HG02571 (cell line): ENCODE data around the gene FNDC3B.
A peak's percentile ranks its signal among the peaks of the same experiment; 100 is the strongest.
"Not testable (repeated sequence)": the region's sequence is repeated elsewhere in the genome, so short reads cannot be mapped to it uniquely, and the experiment has no call there.

Experiments used
- ATAC-seq: cut with Tn5 transposase; IDR thresholded peaks from one replicate; pipeline ENCODE4 v1.9.1; 2021; ENCODE audit warnings: mild to moderate bottlenecking, moderate library complexity; ENCODE audit not compliant: unreplicated experiment

FNDC3B gene

GRCh38 chr3:172039436-172040077 is at the start of gene FNDC3B:
FNDC3B (plus strand) TSS chr3:172039578; CDS start chr3:172112480, 72,902 bp downstream.
- ATAC-seq = peak; percentile 81

GRCh38 chr3:171990239-171990638 is 49.1 kb upstream of the FNDC3B start:
- not testable (repeated sequence) for ATAC-seq

GRCh38 chr3:171991166-171991565 is 48.2 kb upstream of the FNDC3B start:
- ATAC-seq = no peak

- ATAC-seq = no peak
Measured at GRCh38 chr3:171994646-171995428, 44.5 kb upstream of the FNDC3B start.

- no peak for ATAC-seq
Measured at GRCh38 chr3:171995486-171995885, 43.9 kb upstream of the FNDC3B start.

GRCh38 chr3:171996178-171996817 is 43.1 kb upstream of the FNDC3B start:
- no peak for ATAC-seq

- ATAC-seq = not testable (repeated sequence)
Measured at GRCh38 chr3:171998731-171999130, 40.6 kb upstream of the FNDC3B start.

GRCh38 chr3:172001616-172002015 is 37.8 kb upstream of the FNDC3B start:
- ATAC-seq = not testable (repeated sequence)

GRCh38 chr3:172002512-172003078 is 36.8 kb upstream of the FNDC3B start:
- no peak for ATAC-seq

- no peak for ATAC-seq
Measured at GRCh38 chr3:172003146-172003545, 36.2 kb upstream of the FNDC3B start.

GRCh38 chr3:172007065-172007370 is 32.4 kb upstream of the FNDC3B start:
- ATAC-seq = no peak

- no peak for ATAC-seq
Measured at GRCh38 chr3:172009803-172010202, 29.6 kb upstream of the FNDC3B start.

GRCh38 chr3:172012775-172013174 is 26.6 kb upstream of the FNDC3B start:
- no peak for ATAC-seq

GRCh38 chr3:172014145-172014544 is 25.2 kb upstream of the FNDC3B start:
- no peak for ATAC-seq

- no peak for ATAC-seq
Measured at GRCh38 chr3:172018364-172018763, 21.0 kb upstream of the FNDC3B start.

- no peak for ATAC-seq
Measured at GRCh38 chr3:172020763-172021162, 18.6 kb upstream of the FNDC3B start.

- no peak for ATAC-seq
Measured at GRCh38 chr3:172021164-172021563, 18.2 kb upstream of the FNDC3B start.

GRCh38 chr3:172021859-172022258 is 17.5 kb upstream of the FNDC3B start:
- no peak for ATAC-seq

- ATAC-seq = no peak
Measured at GRCh38 chr3:172023915-172024314, 15.5 kb upstream of the FNDC3B start.

GRCh38 chr3:172024679-172025078 is 14.7 kb upstream of the FNDC3B start:
- ATAC-seq = no peak

GRCh38 chr3:172029425-172030098 is 9.8 kb upstream of the FNDC3B start:
- ATAC-seq = no peak
